NCI-H2029 treated with DMSO at 0.1 percent for 48 hours (cell line): Measurements from ENCODE around the gene DPYSL5.

Source experiments
- DNase-seq: peaks from one replicate; lab custom pipeline; 2025; lab: John Stamatoyannopoulos, UW

The DPYSL5 gene

DNA sequence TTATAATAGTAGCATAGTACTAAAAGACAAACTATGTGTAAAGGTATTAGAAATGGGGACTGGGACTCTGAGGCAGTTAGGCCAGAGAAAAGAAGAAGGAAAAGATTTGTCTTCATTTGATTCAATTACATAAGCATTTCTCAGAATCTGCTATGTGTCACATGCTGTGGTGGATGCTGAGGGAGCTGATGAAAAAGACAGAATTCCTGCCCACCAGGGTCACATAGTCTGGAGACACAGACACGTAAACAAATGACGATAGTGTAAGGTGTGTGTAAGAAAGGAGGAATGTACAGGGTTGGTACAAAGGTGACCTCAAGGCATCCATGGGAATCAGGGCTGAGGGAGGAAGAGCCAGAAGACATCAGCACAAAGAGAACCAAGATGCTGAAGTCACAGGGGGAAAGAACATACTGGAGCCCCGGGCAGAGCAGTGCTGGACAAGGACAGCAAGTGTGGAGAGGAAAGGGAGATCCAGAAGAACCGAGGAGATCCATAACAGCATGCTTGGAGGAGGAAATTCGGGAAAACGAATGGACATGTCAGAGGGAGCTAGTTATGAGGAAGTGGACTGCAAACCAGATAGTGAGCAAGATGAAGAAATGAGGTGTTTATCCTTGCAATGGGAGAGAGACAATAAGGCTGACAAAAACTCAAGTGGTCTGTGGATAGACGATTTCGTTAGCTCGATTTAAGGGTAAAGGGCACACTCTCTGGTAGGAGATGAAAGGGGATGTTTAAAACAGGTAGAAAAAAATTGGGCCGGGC lies 121.3 kb downstream of the DPYSL5 start:
- DNase-seq: no peak

DNA sequence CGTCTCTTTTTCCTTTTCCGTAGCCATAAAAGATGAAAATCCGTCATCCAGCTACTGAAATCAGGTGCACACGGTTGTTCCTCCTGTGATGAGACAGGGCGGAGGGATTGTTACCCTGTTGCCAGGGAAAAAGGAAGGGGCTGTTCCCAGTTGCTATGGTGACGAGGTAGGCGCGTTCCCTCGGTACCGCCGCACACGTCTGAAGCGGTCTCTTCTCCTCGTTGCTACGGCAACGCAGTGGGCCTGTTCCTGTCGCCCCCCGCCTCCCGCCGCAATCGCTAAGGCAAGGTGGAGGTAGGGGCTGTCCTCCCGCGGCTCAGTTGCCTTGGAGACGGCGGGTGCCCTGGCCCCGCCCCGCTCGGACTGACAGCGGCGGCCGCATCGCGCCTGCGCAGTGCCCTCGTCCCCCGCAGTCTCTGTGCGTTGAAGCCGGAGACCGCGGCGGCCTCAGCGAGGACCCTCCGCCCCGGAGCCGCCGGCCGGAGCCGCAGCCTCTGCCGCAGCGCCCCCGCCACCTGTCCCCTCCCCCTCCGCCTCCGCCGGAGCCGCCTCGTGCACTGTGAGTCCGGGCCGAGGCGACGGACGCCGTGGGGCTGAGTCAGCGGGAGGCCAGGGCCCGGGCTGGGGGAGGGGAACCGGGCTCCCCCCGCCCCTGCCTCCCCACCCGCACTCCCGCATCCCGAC lies 122.5 kb downstream of the DPYSL5 start, which contains the start of gene MAPRE3:
Gene MAPRE3 (plus strand): TSS at position 394 of the 684 bp plus-strand sequence. CDS start 51,582 bp downstream, outside the sequence.
- peak; percentile 60 for DNase-seq

DNA sequence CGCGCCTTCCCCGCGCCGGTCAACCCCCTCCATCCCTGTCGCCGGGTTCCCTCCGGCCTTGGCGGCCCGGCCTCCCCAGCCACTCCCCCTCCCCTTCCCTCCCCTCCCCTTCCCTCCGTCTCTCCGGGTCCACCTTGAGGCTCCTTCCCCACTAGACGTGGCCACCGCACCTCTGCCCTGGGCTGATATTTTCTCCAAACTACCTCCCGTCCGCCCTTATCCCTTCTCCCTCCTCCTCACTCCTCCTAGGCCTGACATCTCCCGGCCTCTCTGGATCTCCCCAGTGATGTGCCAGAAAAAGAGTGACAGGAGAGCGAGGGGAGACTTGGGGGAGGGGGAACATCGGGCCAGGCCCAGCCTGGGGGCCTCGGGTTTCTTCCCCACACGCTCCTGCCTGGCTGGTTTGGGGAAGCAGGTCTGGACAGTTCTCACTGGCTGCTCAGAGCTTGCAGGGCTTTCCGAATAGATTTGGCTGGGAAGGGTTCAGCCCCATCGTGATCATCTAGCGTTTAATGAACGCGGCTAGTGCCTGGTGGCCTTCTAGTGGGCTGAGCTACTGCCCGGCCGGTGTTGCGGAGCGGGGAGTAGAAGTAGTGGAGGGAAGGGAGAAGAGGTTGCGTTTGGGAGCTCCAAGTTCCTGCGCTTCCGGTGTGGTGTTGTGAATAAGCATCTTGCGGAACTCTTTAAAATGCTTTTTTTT lies 123.1 kb downstream of the DPYSL5 start:
- no peak for DNase-seq

DNA sequence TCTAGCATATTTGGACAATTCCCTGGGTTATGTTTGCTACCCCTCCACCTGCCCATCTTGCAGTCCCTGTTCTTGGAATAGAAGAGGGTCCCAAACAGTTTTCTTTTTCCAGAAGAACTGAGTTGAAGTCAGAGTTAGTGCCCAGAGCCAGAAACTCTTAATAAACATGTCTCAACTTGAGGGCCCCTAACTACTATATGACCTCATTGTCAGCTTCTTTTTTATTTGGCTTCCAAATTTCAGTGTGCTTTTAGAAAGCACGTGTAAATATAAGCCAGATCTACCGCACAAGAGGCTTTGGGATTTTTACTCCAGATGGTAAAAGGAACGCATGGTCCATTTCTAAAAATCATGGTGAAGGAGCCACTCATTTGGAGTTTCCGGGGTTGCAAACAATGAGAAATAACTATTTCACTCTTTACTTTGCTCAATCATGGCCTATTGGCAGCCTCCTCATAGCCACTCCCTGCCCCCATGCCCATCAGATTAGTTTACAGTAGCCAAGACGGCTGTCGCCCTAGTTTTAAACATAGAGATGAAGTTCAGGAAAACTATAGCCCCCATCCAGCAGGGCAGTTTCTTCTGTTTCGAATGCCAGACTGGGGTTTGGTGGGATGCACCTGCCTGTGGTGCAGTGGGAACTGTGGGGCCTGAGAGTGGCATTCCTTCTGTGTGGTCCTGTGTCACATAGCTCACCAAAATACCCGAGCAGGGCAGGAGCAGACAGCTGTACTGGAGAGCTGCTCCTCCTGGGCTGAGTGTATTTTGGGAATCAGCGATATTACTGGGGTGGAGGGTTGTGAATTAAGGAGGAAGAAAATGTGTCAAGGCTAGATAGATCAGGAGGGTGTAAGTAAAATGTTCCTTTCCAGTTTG lies 124.2 kb downstream of the DPYSL5 start:
- no peak for DNase-seq

DNA sequence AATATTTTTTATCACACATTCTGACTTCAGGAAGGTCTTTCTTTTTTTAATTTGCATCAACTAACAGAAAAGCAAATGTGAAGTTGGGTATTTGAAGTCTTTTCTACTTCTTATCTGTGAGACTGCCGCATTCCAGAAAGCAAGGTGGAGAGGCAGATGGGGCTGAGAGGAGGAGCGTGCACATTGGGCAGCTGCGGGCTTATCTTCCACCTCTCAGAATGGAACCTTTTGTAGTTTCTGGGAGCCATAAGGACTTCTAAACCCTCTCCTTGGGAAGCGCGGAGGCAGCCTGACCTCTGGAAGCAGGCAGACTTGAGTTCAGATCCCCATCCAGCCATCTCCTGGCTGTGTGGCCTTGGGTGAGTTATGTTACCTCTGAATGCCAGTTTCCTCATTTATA lies 126.4 kb downstream of the DPYSL5 start:
- no peak for DNase-seq

DNA sequence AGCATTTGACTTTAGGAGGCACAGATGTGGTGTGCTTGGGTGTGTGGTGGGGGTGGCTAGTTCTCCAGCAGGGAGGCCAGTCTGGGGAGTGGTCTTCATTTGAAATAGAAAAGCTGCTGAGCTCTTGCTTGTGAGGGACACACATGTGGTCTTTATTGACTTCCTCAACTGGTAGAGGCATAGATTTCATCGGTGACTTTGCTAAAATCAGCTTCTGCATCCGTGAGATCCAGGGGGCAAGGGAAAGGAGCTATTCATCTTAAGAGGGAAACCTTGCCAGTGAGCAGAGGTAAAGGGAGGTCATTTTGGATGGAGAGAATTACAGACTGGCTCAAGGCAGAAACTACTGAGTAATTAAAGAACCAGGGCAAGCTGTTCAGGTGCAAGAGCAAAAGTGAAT lies 127.2 kb downstream of the DPYSL5 start:
- DNase-seq: no peak

DNA sequence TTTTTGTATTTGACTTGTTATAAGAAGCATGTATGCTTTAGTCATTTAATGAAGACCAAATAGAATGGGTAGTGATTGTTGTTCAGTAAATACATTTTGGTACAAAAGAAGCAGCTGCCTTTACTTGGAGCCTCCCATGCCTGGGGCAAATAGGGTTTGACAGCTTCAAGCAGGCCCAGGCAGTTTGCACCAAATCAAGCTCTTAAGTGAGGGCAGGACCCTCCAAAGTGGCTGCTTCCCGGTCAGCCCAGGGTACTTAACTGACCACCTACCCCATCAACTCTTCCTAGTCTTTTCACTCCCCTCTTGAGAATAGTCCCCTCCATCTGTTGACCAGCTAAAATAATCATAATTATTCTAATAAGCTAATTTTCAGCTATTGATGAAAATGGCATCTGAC lies 127.7 kb downstream of the DPYSL5 start:
- no peak for DNase-seq

DNA sequence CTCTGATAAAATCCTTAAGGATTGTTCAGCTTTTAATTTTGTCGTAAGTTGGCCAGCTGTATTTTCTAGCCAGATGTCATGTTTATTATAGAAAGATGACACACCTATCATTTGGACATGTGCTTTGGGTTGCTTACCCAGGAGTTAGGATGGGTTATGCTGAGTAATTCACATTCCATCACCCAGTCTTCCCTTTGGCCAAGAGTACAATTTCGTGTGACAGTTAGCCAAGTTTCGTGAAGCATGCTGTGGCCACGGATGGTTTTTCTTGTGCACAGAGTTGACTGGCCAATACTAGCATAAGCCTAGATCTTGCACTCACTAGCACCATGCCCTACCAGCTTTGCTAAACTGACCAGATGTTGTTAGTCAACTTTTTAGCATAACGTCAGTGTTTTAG lies 128.3 kb downstream of the DPYSL5 start:
- DNase-seq: no peak

DNA sequence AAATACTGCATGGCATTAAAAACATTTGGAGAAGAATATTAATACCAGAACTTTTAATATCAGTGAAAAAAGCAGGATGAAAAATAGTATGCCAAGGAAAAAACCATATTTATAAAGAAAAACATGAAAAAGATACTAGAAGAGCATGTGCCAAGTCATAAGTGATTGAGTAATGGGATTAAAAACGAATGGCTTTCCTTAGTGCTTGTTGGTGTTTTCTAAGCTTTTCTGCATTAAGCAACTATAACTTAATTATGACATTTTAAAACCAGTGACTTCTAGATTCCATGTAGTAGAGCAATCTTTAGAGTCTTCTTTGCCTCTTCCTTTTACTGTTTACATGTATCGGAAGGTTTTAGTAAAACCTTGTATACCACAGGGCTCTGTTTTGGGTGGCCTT lies 129.1 kb downstream of the DPYSL5 start:
- DNase-seq: no peak

DNA sequence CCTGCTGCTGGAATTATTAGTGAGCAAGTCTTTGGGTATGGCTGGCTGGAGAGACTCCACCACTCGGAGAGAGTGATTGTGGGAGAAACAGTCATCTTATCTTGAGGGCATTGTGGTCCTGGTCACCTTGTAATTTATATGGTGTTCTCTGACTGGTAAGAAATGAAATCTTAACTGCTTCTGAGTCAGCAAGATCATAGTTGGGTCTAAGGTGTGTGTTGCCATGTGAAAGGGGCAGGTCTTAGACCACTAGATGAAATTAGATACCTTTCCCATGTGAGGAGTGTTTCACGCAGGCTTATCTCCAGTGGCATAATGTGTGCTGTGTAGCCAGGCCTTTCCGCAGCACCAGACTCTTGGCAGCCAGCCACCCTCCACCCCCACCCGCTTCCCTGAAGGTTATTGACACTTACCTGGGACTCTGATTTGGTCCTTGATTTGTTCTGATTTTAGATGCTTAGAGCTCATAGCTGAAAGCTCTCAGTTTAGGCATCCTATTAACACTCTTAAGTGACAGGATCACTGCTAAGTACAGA lies 130.2 kb downstream of the DPYSL5 start:
- DNase-seq: peak; percentile 51

DNA sequence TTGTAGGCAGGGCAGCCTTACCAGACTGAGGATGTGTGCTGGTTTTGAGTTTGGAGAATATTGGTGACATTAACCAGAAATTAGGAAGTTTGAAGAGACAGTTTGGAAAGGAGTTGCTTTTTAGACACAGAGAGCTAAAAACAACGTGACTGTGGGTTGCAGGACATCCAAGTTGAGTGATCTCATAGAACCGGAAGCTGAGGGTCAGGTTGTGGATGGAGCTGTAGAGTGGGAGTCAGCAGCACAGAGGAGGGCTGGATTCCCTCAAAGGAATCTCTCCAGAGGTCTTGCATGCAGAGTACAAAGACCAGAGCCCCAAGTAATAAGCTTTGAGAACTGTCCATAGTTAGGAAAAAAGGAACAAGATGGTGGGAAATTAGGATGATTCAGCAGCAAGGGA lies 131.8 kb downstream of the DPYSL5 start:
- DNase-seq: no peak

DNA sequence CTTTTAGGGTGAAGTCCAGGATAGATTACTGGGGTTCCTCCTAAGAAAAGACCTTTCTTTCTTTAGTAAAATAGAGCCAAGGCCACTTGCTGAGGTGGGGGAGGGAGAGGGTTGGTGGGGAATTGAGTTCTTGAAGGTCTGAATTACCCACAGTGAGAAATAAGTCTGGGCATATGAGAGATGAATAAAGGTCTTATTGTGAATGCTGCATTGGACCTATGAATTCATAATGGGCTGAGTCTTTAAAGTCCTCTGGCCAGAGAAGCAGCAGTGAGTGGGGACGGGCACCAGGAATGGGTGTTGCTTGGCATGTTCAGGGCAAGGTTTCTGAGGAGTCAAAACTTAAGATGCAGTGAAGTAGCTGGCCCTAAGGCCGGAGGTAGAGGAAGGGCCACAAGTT lies 133.0 kb downstream of the DPYSL5 start:
- DNase-seq: no peak

DNA sequence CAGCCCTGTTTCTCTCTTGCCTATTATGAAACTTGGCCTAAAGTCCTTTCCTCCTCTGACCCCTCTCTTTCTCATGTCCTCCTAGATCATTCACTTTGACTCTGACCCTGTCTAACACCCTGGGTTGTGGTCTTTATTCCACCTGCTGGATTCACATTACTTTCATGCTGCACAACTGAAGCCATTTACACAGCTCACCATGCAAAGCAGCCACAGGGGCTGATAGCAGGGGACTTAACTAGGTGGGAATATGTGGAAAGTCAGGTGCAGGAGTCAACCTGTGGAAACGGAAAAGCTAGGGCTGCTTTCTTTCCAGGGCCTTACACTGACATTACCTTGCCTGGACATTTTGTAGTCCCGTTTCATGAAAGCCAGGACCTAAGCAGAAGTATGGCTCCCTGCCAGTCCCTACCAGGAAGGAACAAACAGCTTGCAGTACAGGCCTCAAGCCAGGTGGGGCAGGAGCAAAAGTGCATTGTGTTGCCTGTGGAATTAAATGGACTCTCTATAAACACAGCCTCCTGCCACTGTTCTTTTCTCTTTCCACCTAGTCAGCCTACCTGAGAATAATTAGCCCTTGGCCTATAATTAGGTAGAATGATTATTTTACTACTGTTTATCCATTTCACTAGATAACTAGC lies 134.3 kb downstream of the DPYSL5 start:
- DNase-seq: peak; percentile 83

DNA sequence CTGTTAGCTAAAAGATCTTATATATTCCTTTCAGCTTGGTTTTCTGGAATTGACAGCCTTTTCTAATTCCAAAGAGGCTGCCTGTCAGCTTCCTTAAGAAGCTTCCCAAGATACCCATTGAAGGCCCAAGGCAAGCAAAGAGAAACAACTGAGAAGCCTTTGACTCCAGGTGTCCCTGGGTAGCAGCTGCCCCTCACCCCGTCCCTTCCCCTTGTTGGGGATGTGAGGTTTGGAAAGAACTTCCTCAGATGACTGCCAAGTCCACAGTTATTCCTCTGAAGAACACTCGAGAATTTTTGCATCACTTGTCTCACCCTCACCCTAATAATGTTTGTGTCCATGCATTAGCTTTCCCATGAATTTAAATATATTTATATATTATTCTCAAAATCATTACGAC lies 135.8 kb downstream of the DPYSL5 start:
- no peak for DNase-seq

DNA sequence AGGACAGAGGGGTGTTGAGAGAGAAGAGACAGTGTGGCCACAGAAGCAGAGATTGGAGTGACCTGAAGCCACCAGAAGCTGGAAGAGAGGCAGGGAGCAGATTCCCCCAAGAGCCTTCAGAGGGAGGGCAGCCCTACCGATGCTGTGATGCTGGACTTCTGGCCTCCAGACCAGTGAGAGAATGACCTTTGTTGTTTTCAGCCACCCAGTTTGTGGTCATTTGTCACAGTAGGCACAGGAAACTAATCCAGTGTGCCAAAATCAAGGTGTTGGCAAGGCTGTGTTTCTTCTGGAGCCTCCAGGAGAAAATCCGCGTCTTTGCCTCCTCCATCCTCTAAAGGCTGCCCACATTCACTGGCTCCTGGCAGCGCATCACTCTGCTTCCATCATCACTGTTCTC lies 137.9 kb downstream of the DPYSL5 start:
- no peak for DNase-seq

DNA sequence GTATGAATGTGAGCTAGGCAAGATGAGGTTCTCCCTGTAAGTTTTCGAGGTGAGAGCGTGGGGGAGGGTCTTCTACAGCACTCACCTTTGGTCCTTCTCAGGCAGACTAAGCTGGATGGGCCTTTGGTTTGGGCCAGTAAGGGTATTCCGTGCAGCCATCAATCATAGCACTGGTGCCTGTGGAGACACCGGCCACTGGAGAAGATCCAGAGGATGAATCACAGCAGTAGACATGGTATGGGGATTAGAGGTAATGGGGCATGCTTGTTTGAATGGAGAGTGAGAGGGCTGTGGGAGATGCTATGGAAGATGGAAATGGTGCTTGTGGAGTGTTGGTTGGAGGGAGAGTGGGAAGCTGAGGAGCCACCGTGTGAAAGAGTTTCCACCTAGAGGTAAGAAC lies 138.6 kb downstream of the DPYSL5 start:
- no peak for DNase-seq

DNA sequence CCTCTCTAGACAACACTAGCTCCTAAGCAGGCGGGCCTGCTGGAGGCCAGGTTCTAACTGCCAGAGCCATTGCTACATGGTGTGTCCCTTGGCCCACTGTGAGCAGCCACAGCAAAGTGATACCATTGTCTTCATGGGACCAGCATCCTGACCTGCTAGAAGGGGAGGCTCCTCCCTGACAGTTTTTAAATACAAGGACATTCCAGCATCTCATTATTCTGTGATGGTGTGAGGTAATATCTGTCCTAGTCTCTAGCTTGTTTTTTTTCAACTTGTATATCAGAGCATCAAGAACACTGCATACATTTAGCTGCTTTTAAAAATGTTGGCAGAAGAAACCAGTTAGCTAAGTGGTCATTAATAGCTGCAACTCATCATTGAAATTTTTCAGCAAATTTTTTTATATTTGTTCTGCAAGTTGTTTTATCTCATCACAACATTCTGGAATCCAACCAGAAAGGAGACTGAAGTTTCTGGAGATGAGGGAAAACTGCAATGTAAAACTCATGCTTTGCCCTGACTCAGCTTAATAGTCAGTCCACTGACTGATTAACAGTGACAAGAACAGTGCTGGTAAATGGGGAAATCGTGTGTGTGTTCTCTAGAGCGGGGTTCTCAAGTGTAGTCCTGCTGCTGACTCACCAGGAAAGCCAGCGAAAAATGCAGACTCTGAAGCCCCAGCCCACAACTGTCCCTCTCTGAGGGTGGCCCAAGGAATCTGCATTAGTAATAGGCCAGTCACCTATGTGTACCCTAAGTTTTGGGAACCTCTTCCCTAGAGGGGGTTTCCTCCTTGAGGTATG lies 140.3 kb downstream of the DPYSL5 start:
- DNase-seq: no peak

DNA sequence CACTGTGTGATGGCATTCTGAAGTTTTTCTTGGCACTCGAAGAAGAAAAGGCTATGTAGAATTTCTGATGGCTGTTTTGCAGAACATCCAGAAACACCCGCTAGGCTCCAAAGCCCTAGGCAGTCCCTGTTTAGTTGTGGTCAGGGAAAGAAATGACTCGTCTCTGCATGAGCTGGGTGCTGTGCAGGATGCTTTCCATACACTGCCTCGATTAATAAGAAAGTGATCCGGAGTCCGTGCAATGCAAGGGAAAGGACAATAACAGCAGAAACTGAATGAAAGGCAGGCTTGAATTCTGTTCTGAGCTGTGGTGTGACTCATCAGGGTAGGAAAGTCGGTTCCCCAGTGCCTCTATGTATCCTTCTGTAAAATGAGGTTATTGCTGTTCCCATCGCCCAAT lies 141.2 kb downstream of the DPYSL5 start:
- DNase-seq: no peak

DNA sequence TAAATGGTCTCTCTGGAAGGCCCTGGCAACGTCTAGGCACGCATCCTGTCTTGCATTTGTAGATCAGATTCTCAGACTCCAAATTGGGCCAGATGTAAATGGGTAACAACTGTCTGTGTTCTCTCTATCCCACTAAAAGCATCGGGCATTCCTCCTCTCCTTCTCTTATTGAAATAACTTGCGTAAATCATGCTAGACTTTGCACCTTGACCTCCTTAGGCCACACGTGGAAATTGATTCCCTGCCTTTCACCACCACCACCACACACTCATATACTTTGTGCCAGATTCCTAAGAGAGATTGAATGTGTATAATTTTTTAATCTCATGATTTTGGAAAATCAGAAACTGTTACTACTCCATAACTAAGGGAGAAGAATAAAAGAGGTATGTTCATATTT lies 143.8 kb downstream of the DPYSL5 start:
- DNase-seq: no peak

DNA sequence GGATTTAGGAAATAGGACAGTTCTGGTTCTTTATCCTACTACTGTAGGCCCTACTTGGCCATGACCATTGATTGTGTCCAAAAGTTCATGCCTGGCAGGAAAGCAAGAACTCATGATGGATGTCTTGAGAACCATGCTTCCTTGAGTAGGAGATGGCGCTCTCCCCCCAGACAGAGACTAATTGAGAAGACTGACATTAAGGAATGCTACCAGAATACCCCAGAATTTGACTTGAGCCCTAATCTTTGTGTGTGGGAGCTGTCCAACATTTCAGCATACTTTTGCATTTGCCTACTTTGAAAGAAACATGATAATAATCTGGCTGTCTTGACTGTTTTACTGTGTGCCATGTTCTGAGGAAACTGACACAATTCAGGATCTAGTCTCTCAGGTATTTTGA lies 145.8 kb downstream of the DPYSL5 start:
- DNase-seq: no peak
